ENCODE data around the gene ANGEL1. TPM values are rescaled to one million over a fixed set of nuclear protein-coding genes. Genes with fewer than 3 reads are reported as not detected.

ANGEL1 gene
- total RNA-seq, 2 experiments from 2014 or later: 15.4 to 17.3 TPM

Other genes with a start within 250 kb of the ANGEL1 start
- gene VASH1, start 51.4 kb downstream of the ANGEL1 start, total RNA-seq: 1 to 10 TPM; 7.0 to 9.0 TPM
- not detected for gene LRRC74A, start 13.5 kb upstream of the ANGEL1 start, total RNA-seq
- 10 to 100 TPM; 38.5 to 41.0 TPM for gene IRF2BPL, start 215.8 kb upstream of the ANGEL1 start, total RNA-seq